NCI-H2107 treated with DMSO at 0.1 percent for 48 hours (cell line): ENCODE data around the gene CALHM6.
"Not testable (repeated sequence)": the region's sequence is repeated elsewhere in the genome, so short reads cannot be mapped to it uniquely, and the experiment has no call there.

Source experiments
- DNase-seq: peaks from one replicate; lab custom pipeline; 2025; ENCODE audit not compliant: unreplicated experiment; lab: John Stamatoyannopoulos, UW

Gene CALHM6

DNA sequence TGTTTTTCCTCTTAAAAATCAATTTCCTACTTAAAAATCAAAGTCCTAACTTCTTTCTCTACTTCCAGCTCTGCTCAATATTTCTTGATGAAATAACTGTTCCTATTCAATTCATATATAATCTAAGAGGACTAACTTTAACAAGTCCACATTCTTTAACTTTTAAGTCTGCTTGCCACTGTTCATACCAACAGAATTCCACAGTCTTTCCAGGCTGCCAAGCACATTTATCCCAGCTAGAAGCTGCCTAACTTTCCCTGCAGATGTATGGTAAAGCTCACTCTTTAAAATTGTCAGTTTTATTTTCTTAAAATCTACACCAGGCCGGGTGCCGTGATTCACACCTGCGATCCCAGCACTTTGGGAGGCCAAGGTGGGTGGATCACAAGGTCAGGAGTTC lies 11.5 kb downstream of the CALHM6 start:
- no peak for DNase-seq

DNA sequence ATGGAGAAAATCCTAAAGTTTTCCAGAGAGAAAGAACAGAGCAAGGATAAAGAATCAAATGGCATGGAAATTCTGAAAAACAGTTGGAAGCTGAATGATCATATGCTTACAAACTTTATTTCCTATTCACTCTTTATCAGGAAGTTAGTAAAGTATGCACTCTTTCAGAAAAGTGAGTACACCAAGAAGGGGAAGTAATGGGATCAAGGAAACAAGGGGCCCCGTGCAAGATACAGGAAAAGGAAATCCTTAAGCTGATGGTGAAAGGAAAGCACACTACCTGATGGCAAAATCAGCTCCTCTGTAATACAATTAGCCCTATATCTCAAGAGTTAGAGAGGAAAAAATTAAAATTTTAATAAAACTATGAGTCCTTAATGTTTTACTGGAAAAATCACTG lies 14.0 kb downstream of the CALHM6 start:
- no peak for DNase-seq

DNA sequence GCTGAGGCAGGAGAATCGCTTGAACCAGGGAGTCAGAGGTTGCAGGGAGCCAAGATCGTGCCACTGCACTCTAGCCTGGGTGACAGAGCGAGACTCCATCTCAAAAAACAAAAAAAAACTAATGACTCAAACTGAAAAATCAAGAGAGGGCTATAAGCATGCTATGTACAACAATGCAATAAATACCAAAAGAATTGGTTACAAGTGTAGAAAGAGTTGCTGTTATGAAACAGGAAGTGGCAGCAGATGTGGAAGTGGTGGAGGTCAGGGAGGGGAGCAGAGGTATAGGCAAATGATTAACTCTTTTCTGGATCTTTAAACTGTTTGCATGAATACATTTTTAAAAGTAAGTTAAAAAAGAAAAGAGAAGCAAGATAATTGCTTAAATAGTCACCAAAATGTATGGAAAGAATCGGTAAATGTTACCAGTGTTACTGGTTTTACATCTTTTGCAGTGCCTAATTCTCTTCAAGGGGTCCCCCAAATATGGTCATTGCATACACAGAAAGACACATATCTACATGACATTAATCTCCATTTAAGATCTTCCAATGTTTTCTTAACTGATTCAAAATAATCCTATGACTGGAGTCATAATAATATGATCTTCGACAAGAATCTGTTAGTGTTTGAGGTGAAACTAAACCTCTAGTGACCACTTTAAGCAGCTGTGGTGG lies 15.0 kb downstream of the CALHM6 start:
- no peak for DNase-seq

DNA sequence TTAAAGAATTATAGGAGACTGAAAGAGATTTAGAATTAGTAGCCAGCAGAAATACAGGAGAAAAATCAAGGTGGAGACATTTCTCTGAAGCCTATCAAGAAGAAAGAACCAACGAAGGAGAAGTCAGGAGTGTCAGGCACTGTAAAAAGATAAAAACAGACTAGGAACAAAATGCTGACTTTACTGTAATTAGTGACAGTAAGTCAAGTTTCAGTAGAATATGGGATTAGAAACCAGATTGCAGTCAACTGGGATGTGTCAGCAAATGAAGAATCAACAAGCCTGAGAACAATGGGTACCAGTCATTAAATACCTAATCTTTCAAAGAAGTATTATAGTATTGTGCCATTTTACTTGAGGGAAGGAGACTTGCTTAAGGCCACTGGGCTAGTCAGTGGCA lies 21.6 kb downstream of the CALHM6 start:
- DNase-seq = no peak

- DNase-seq = no peak
These were observed 22.4 kb downstream of the CALHM6 start for GRCh38 chr6:116483616-116484015.

- DNase-seq = no peak
These were observed 24.5 kb downstream of the CALHM6 start for GRCh38 chr6:116485559-116486184.

DNA sequence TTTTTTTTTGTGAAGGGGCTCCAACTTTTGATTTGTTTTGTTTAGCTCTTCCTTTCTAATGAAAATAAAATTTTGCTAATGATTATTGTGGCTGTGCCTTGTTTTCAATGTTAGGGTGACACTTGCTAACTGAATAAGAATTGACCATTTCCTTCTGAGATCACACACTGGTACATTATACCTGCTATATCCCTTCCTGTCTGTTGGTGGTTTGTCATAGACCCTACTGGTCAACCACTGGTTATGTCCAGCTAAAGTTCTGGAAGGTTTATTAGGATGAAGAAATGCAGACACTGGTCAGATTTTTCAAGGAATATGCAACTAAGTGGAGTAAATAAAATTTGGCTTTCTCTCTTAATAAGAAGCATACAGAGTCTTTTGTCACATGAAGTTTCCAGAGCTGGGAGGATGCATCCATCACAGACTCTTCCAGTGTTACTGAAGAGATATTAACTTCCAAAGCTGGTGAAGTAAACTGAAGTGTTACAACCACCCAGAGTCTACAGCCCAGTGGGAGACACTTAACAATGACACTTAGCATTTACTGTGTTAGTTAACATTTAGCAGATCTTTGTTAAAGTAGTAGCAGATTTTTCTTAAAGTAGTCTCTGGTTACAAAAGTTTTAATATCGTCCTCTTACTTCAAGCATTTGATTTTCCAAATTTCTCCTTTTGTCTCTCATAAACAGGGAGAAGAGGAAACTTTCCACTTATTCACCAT lies 30.6 kb downstream of the CALHM6 start:
- DNase-seq = no peak

DNA sequence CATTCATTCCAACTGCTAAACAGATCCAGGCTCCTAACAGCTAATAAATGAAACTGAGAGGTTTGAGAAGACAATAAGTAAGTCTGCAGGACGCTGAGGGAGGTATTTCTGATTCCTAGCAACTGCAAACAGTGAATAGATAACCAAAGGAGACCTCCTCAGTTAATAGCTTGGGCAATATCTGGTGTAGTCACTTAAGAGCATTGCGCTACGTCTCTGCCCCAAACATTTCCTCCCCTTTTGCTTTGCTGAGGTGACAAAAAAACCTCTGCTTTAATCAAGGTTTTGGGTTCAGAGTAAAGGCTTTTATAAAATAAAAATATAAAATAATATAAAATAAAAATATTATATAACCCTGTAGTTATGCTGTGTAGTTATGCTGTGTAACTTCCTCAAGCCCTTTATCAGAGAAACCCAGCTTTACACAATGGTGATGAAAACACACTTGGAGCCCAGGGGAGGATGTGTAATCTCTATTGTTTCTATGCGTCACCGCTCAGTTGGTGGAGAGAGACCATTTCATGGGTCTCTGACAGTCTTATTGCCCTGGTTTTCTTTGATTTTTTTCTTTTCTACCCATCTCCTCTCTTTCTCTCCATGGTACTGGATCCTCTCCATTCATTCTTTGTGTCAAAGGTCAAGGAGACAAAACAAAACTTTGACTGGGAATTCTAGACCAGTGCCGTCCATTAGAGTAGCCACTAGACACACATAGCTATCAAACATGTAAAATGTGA lies 31.3 kb downstream of the CALHM6 start:
- no peak for DNase-seq

DNA sequence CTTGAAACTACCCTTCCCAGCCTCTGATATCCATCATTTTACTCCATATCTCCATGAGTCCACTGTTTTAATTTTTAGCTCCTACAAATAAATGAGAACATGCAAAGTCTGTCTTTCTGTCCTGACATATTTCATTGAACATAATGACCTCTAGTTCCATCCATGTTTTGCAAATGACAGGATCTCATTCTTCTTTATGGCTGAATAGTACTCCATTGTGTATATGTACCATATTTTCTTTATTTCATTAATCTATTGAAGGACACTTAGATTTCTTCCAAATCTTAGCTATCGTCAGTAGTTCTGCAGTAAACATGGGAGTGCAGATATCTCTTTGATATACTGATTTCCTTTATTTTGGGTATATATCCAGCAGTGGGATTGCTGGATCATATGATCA lies 34.0 kb downstream of the CALHM6 start:
- not testable (repeated sequence) for DNase-seq

DNA sequence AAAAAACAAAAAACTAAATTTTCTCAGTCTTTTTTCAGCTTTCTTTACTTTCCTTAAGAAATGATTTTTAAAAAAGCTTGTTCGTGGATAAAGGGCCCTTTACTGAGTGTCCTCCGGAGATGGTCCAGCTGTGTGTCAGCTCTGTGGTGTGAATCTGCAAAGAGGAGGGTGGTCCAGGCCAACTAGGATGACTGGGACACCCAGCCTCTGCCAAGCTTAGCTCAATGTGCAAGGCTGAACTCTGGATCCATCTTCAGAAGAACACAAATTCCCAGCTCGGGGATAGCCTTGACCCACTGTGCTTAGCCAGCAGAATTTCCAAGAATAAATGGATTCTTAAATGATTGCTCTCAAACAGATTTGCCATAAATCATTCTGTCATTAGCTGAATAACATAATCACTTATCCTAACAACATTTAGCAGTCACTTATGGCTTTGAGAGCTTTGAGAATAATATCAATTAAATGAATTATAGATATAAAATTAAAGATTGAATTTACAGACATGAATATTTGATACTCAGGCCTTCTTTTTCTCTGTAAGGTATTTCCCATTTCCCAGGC lies 36.0 kb downstream of the CALHM6 start:
- DNase-seq = no peak

DNA sequence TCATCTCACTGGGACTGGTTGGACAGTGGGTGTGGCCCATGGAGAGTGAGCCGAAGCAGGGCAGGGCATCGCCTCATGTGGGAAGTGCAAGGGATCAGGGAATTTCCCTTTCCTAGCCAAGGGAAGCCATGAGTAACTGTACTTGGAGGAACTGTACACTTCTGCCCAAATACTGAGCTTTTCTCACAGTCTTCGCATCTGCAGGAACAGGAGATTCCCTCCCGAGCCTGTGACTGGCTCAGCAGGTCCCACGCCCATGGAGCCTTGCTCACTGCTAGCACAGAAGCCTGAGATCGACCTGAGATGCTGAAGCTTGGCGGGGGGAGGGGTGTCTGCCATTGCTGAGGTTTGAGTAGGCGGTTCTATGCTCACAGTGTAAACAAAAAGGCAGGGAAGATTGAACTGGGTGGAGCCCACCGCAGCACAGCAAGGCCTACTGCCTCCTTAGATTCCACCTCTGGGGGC lies 39.8 kb downstream of the CALHM6 start:
- no peak for DNase-seq

DNA sequence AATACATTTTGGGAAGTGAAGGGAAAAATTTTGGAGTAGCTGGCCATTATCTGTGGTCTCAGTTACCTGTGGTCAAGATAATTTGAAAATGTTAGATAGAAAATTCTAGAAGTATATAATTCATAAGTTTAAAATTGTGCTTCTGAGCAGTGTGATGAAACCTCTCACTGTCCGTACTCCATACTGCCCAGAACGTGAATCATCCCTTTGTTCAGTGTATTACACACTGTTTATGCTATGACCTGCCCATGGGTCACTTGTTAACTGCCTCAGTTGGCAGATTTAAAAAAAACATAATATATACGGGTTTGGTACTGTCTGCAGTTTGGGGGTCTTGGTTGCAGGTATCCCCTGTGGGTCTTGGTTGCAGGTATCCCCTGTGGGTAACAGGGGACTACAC lies 46.1 kb downstream of the CALHM6 start:
- no peak for DNase-seq

- DNase-seq = no peak
These were observed 47.4 kb downstream of the CALHM6 start for GRCh38 chr6:116508527-116508926.

DNA sequence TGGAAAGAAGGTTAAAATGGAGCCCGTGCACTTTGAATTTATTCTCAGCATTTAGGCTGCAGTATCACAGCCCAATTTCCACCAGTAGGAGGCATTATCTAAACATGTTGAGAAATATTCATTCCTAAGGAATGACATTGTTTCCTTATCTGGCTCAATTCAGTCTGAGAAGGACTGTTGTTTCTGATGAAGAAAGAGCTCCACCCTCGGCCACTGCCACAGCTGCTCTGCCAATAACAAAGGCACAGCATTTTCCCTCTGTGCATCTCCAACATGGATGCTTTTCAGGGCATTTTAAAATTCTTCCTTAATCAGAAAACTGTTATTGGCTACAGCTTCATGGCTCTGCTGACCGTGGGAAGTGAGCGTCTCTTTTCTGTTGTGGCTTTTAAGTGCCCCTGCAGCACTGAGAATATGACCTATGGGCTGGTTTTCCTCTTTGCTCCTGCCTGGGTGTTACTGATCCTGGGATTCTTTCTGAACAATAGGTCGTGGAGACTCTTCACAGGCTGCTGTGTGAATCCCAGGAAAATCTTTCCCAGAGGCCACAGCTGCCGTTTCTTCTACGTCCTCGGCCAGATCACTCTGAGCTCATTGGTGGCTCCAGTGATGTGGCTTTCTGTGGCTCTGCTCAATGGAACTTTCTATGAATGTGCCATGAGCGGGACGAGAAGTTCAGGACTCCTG lies 50.4 kb downstream of the CALHM6 start, which contains the start of gene CALHM5:
TSS of gene CALHM5 (plus strand) at position 216 of the 687 bp plus-strand sequence. CDS start at position 274, 58 bp downstream.
- peak; percentile 18 for DNase-seq

GRCh38 chr6:116512111-116512559 lies 51.0 kb downstream of the CALHM6 start:
- DNase-seq = no peak

DNA sequence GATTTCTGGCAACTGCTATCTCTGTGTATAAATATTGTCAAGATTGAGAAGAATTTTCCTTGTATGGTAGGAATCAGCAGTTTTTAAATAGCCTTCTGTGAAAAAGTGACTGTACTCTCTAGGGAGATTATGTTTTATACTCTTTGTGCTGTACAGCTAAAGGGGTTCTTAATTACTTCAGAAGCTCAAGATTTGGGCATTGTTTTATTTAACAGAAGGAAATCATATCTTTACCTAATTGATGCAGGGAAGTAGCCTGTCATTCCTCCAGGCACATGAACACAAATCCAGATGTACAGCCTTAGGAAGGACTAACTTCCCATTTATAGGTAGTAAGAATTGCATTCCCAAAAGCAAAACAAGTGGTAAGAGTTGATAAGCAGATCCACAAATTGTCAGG lies 51.6 kb downstream of the CALHM6 start:
- no peak for DNase-seq
